ENCODE data around the gene ZNF496.

ZNF496 gene

GRCh38 chr1:247338723-247339275, 7.1 kb upstream of the ZNF496 start:
- no peak for DNase-seq (ENCODE audit: extremely low read depth, insufficient read length)

GRCh38 chr1:247337961-247338360, 6.3 kb upstream of the ZNF496 start:
- DNase-seq (ENCODE audit: extremely low read depth, insufficient read length) = no peak
- no peak overlapping the region for H3K4me3 ChIP-seq (replicated peaks; ENCODE audit: low read depth, low read length)
- H3K36me3 ChIP-seq (ENCODE audit: control insufficient read depth, insufficient read depth, low read length) = no peaks in the 10 kb centered on the region
- H3K27me3 ChIP-seq (replicated peaks; ENCODE audit: control insufficient read depth, insufficient read depth, low read length) = no peaks in the 10 kb centered on the region
- TF ChIP-seq, protein P1, sequence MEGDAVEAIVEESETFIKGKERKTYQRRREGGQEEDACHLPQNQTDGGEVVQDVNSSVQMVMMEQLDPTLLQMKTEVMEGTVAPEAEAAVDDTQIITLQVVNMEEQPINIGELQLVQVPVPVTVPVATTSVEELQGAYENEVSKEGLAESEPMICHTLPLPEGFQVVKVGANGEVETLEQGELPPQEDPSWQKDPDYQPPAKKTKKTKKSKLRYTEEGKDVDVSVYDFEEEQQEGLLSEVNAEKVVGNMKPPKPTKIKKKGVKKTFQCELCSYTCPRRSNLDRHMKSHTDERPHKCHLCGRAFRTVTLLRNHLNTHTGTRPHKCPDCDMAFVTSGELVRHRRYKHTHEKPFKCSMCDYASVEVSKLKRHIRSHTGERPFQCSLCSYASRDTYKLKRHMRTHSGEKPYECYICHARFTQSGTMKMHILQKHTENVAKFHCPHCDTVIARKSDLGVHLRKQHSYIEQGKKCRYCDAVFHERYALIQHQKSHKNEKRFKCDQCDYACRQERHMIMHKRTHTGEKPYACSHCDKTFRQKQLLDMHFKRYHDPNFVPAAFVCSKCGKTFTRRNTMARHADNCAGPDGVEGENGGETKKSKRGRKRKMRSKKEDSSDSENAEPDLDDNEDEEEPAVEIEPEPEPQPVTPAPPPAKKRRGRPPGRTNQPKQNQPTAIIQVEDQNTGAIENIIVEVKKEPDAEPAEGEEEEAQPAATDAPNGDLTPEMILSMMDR (IDR thresholded peaks at IDR 0.05; ENCODE audit: insufficient read depth, low read length, poor library complexity, severe bottlenecking) = no peak

More at GRCh38 chr1:247338723-247339275, 7.1 kb upstream of the ZNF496 start:
- no peaks in the 10 kb centered on the region for H3K36me3 ChIP-seq (ENCODE audit: control insufficient read depth, insufficient read depth, low read length)
- TF ChIP-seq, protein P1 (IDR thresholded peaks at IDR 0.05; ENCODE audit: insufficient read depth, low read length, poor library complexity, severe bottlenecking) = no peak
- H3K27me3 ChIP-seq (replicated peaks; ENCODE audit: control insufficient read depth, insufficient read depth, low read length) = no peaks in the 10 kb centered on the region
- no peak overlapping the region for H3K4me3 ChIP-seq (replicated peaks; ENCODE audit: low read depth, low read length)

GRCh38 chr1:247337250-247337746, 5.6 kb upstream of the ZNF496 start:
- DNase-seq (ENCODE audit: extremely low read depth, insufficient read length) = no peak
- Histone ChIP-seq H3K4me3 (replicated peaks; ENCODE audit: low read depth, low read length) (no peak overlapping the region), H3K27me3 (replicated peaks; ENCODE audit: control insufficient read depth, insufficient read depth, low read length) (no peaks in the 10 kb centered on the region), H3K36me3 (ENCODE audit: control insufficient read depth, insufficient read depth, low read length) (no peaks in the 10 kb centered on the region)
- TF ChIP-seq, protein P1 (IDR thresholded peaks at IDR 0.05; ENCODE audit: insufficient read depth, low read length, poor library complexity, severe bottlenecking) = no peak

DNA sequence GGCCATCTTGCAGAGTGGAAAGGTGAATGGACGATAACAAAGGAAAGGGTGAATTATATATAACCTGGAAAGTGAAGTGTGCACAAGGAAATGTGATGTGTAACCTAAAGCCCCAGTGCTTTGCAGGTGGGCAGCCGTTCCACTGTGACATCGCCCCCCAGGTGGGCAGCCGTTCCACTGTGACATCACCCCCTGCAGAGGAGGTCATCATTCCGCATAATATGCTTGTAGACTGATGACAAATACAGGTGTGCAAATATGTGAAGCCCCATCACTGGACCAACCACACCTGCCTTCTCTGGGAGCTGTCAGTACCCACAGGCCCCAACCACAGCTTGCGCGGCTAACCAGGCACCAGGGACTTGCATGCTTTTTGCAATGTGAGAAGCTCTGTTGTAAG, 4.7 kb upstream of the ZNF496 start:
- no peaks in the 10 kb centered on the region for H3K36me3 ChIP-seq (ENCODE audit: control insufficient read depth, insufficient read depth, low read length)
- DNase-seq (ENCODE audit: extremely low read depth, insufficient read length) = no peak
- TF ChIP-seq, protein P1 (IDR thresholded peaks at IDR 0.05; ENCODE audit: insufficient read depth, low read length, poor library complexity, severe bottlenecking) = no peak
- H3K4me3 ChIP-seq (replicated peaks; ENCODE audit: low read depth, low read length) = no peak overlapping the region
- H3K27me3 ChIP-seq (replicated peaks; ENCODE audit: control insufficient read depth, insufficient read depth, low read length) = no peaks in the 10 kb centered on the region

DNA sequence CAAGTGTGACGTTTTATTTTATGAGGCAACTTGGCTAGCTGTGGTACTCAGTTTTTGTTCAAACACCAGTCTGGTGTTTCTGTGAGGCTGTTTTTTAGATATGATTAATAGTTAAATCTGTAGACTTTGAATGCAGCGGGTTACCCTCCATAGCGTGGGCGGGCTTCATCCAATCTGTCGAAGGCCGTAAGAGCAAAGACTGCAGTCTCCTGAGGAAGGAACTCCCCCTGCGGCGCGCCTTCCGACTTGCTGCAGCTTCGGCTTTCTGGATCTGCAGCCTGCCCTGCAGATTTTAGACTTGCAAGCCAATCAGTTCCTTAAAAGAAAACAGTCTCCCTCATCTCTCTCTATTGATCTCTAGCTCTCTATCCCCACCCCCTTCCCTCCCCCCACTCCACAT, 4.2 kb upstream of the ZNF496 start:
- H3K27me3 ChIP-seq (replicated peaks; ENCODE audit: control insufficient read depth, insufficient read depth, low read length) = no peaks in the 10 kb centered on the region
- DNase-seq (ENCODE audit: extremely low read depth, insufficient read length) = no peak
- H3K4me3 ChIP-seq (replicated peaks; ENCODE audit: low read depth, low read length) = no peak overlapping the region
- H3K36me3 ChIP-seq (ENCODE audit: control insufficient read depth, insufficient read depth, low read length) = no peaks in the 10 kb centered on the region
- TF ChIP-seq, protein P1 (IDR thresholded peaks at IDR 0.05; ENCODE audit: insufficient read depth, low read length, poor library complexity, severe bottlenecking) = no peak

Measured in GM06990 (cell line).